ENCODE results near the gene CACNB1. TPM values are rescaled to one million over a fixed set of nuclear protein-coding genes. Genes with fewer than 3 reads are reported as not detected.

CACNB1 gene
- total RNA-seq, 1 experiment from 2014 or later = 20.0 TPM

DNA sequence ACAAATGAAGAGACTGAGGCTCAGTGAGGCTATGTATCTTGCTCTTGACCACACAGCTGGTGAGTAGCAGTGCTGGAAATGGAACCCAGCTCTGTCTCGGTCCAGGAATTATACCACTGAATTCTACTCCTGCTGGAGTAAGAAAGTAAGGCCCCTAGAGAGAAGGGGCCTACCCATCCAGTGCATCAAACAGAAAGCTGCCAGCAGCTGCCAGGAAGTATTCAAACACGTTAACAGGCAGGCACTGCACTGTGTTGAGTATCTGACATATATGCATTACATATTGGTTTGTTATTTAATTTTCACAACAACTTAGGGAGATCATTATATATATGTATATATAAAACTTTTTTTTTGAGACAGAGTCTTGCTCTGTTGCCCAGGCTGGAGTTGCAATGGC lies 35.5 kb downstream of the CACNB1 start:
- no peak overlapping the region for H3T11ph ChIP-seq (ENCODE audit: low read length)
- no peak overlapping the region for H3K27ac Mint-ChIP-seq
- no CpG with 5 or more reads among the region's 2 CpGs for WGBS (ENCODE audit: extremely low coverage, insufficient read length, low lambda C conversion rate)
- no peaks in the 10 kb centered on the region for H4K20me1 ChIP-seq (ENCODE audit: control insufficient read depth, insufficient read depth, insufficient read length)
- no peaks in the 10 kb centered on the region for H3K9me3 ChIP-seq (ENCODE audit: control insufficient read depth, low read depth, low read length)
- peaks cover 9% of the 10 kb centered on the region for H3K23me2 ChIP-seq (ENCODE audit: insufficient read length, low read depth, low read length, poor library complexity, severe bottlenecking)
- no peak overlapping the region for H2AFZ ChIP-seq (ENCODE audit: low read length)
- no peak overlapping the region for H4K5ac ChIP-seq (ENCODE audit: insufficient read length, low read depth, low read length)
- H3K4me3 Mint-ChIP-seq = no peak overlapping the region
- H3K27me3 ChIP-seq (ENCODE audit: insufficient read depth, low read length) = peaks cover 9% of the 10 kb centered on the region; the same call in 1 of the 2 replicates
- H3K4ac ChIP-seq (ENCODE audit: low read depth, low read length) = no peak overlapping the region
- H2BK120ac ChIP-seq (ENCODE audit: low read depth, low read length, poor library complexity, severe bottlenecking) = no peak overlapping the region
- no peak overlapping the region for H3K14ac ChIP-seq (ENCODE audit: insufficient read depth, low read length)
- no peaks in the 10 kb centered on the region for H3K79me2 ChIP-seq (ENCODE audit: insufficient read depth, low read length)
- H3K4me1 ChIP-seq (ENCODE audit: insufficient read depth, low read length) = no peaks in the 10 kb centered on the region
- no peak overlapping the region for H2BK15ac ChIP-seq (ENCODE audit: low read depth, low read length)
- H3K36me3 Mint-ChIP-seq (ENCODE audit: insufficient read depth in 1 of 3, low read depth in 3 of 3) = no peaks in the 10 kb centered on the region
- H4K8ac ChIP-seq (replicated peaks; ENCODE audit: insufficient read length, low read depth, low read length) = no peak overlapping the region
- TF ChIP-seq, protein P1, sequence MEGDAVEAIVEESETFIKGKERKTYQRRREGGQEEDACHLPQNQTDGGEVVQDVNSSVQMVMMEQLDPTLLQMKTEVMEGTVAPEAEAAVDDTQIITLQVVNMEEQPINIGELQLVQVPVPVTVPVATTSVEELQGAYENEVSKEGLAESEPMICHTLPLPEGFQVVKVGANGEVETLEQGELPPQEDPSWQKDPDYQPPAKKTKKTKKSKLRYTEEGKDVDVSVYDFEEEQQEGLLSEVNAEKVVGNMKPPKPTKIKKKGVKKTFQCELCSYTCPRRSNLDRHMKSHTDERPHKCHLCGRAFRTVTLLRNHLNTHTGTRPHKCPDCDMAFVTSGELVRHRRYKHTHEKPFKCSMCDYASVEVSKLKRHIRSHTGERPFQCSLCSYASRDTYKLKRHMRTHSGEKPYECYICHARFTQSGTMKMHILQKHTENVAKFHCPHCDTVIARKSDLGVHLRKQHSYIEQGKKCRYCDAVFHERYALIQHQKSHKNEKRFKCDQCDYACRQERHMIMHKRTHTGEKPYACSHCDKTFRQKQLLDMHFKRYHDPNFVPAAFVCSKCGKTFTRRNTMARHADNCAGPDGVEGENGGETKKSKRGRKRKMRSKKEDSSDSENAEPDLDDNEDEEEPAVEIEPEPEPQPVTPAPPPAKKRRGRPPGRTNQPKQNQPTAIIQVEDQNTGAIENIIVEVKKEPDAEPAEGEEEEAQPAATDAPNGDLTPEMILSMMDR (conservative IDR thresholded peaks at IDR 0.05) = no peak
- peaks cover 20 to 22% of the 10 kb centered on the region in 2 experiments for H3K4me1 Mint-ChIP-seq
- H3K9me3 Mint-ChIP-seq = no peaks in the 10 kb centered on the region; a peak in 2 of 5 replicates
- no peak overlapping the region for H2BK20ac ChIP-seq (ENCODE audit: low read depth, low read length, poor library complexity, severe bottlenecking)
- no peak overlapping the region for H4K91ac ChIP-seq (ENCODE audit: insufficient read length, low read depth, low read length)
- no peak for DNase-seq
- no peak overlapping the region for H3K23ac ChIP-seq (ENCODE audit: insufficient read length, low read depth, low read length)
- no peak overlapping the region for H2AK5ac ChIP-seq (ENCODE audit: insufficient read length, low read length)
- H2BK12ac ChIP-seq (ENCODE audit: insufficient read length, low read depth, low read length) = no peak overlapping the region
- H3K79me1 ChIP-seq (ENCODE audit: insufficient read depth, low read depth, low read length, poor library complexity, severe bottlenecking) = no peaks in the 10 kb centered on the region
- H3K27ac ChIP-seq (ENCODE audit: insufficient read length, low read depth, low read length) = no peak overlapping the region
- no peak overlapping the region for H3K4me2 ChIP-seq (ENCODE audit: insufficient read depth, insufficient read length, low read length)
- H3K9ac ChIP-seq (ENCODE audit: extremely low read depth, insufficient read length, low read length) = no peak overlapping the region
- H3K56ac ChIP-seq (ENCODE audit: insufficient read length, low read depth, low read length) = no peak overlapping the region
- H2BK5ac ChIP-seq (ENCODE audit: insufficient read length, low read length) = no peak overlapping the region
- peaks cover 25% of the 10 kb centered on the region for H3K27me3 Mint-ChIP-seq (ENCODE audit: low read depth)
- H3K18ac ChIP-seq (ENCODE audit: insufficient read length, low read depth, low read length) = no peak overlapping the region

All from H9 (cell line).